ENCODE results near the gene ZEB2. TPM values are rescaled to one million over a fixed set of nuclear protein-coding genes. Genes with fewer than 3 reads are reported as not detected.
A peak's percentile ranks its signal among the peaks of the same experiment; 100 is the strongest.

ZEB2 gene
- total and polyA plus RNA-seq, 8 donors: 10.7 to 161 (median 43.1) TPM

DNA sequence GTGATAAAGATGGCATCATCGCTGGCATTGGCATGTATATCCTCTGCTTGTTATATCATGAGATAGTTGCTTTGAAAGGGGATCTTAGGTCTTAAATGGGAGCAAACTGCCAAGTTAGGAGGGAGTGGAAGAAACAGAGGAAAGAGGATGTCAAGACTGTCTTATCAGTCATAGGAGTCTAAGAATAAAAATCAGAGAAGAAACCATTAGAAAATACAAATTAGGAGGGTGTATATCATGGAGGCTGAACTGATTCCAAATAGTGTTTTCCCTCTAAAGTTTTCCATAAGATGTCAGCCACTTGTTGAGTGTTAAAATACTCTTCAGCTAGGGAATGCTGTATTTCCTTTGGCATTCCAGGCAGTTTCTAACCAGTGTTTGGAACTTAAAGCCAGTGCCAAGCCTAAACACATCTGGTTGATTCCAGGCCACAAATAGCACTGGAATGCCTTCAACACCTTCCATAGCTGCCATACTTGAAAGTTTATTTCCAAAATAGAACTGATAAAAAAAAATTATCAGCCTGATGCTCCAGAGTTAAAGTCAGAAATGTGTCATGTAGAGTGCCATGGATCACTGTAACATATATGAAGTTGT, 129.4 kb downstream of the ZEB2 start:
- TF ChIP-seq POLR2AphosphoS5 (IDR thresholded peaks at IDR 0.05) (no peak), POLR2A (IDR thresholded peaks at IDR 0.05) (no peak), EP300 (IDR thresholded peaks at IDR 0.05) (no peak)
- TF ChIP-seq, protein P1, sequence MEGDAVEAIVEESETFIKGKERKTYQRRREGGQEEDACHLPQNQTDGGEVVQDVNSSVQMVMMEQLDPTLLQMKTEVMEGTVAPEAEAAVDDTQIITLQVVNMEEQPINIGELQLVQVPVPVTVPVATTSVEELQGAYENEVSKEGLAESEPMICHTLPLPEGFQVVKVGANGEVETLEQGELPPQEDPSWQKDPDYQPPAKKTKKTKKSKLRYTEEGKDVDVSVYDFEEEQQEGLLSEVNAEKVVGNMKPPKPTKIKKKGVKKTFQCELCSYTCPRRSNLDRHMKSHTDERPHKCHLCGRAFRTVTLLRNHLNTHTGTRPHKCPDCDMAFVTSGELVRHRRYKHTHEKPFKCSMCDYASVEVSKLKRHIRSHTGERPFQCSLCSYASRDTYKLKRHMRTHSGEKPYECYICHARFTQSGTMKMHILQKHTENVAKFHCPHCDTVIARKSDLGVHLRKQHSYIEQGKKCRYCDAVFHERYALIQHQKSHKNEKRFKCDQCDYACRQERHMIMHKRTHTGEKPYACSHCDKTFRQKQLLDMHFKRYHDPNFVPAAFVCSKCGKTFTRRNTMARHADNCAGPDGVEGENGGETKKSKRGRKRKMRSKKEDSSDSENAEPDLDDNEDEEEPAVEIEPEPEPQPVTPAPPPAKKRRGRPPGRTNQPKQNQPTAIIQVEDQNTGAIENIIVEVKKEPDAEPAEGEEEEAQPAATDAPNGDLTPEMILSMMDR (IDR thresholded peaks at IDR 0.05): no peak
- WGBS, 5 donors: 92 to 100% (median 98%) methylated on average over 1 of the region's 1 CpG
- H3K9me3 ChIP-seq: no peaks in the 10 kb centered on the region
- no peak for DNase-seq
- H3K27me3 ChIP-seq: no peaks in the 10 kb centered on the region
- no peak overlapping the region for H3K4me3 ChIP-seq
- peaks cover 0 to 43% (median 13%) of the 10 kb centered on the region in 4 donors for H3K36me3 ChIP-seq
- H3K27ac ChIP-seq: peak overlapping the region in 1 of 5 donors; percentile 44
- peaks cover 0 to 10% (median 2%) of the 10 kb centered on the region in 4 donors for H3K4me1 ChIP-seq
- intact Hi-C loops (cut with DNase I; ENCODE audit: low total_unique reads): no loop called here

DNA sequence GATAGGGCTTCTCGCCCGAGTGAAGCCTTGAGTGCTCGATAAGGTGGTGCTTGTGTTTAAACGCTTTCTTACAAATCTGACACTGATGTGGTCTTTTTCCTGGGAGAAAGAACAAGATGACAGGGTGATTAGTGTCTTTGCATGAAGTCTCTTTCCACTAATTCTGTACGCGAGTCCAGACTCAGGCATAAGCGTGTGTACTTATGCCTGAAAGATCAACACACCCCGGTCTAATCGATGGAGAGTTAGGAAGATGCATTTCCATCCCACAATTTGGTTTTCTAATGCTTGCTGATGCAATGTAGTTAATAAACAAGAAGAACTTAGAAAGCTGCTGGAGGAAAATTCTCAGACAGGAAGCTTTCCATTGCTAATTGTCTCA, 130.0 kb downstream of the ZEB2 start:
- intact Hi-C loops (cut with DNase I; ENCODE audit: low total_unique reads): no loop called here
- 28 to 59% (median 43%) methylated on average over 9 of the region's 9 CpGs for WGBS, 5 donors
- TF ChIP-seq, protein P1 (IDR thresholded peaks at IDR 0.05): no peak
- TF ChIP-seq EP300 (IDR thresholded peaks at IDR 0.05) (no peak), POLR2AphosphoS5 (IDR thresholded peaks at IDR 0.05) (no peak), POLR2A (IDR thresholded peaks at IDR 0.05) (no peak)
- Histone ChIP-seq H3K4me1 (peaks cover 0 to 10% (median 2%) of the 10 kb centered on the region in 4 donors), H3K27me3 (no peaks in the 10 kb centered on the region), H3K9me3 (no peaks in the 10 kb centered on the region), H3K4me3 (peak overlapping the region; percentile 42 to 54 (median 46)), H3K36me3 (peaks cover 0 to 37% (median 10%) of the 10 kb centered on the region in 4 donors), H3K27ac (peak overlapping the region in 4 of 5 donors; percentile 25 to 45 (median 40))
- no peak for DNase-seq

DNA sequence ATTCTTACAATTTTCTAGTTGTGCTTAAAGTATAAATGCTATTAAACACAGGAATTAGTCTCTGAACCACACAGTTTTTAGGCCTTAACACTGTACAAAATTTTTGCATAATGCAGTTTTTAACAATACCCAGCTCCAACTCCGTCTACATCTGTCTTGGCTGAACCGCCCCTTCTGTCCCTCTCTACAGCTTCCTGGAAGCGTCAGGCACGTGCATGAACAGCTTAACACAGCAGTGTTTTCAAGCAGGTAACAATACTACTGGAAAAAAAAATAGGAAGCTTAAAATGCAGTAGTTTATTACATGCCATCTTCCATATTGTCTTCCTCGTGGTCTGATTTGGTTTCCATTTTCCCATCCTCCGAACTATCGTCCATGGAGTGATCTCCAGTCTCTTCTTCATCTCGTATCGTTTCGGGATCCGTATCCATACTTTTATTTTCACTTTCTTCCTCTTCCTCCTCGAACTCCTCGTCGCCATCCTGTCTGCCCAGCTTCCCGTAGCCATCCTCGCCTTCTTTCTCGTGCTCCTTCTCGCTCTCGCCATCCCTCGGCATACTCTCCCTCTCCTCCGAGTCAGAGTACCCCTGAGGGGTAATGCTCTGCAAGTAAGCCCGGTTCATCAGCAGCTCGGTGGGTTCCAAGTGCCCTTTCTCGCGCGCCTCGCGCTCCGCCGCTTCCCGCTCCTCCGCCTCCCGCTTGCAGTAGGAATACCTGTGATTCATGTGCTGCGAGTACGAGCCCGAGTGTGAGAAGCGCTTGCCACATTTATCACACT, 130.6 kb downstream of the ZEB2 start:
- TF ChIP-seq POLR2AphosphoS5 (IDR thresholded peaks at IDR 0.05): no peak
- TF ChIP-seq EP300 (IDR thresholded peaks at IDR 0.05): no peak
- TF ChIP-seq, protein P1 (IDR thresholded peaks at IDR 0.05): no peak
- TF ChIP-seq POLR2A (IDR thresholded peaks at IDR 0.05): no peak
- intact Hi-C loops (cut with DNase I; ENCODE audit: low total_unique reads): no loop called here
- Histone ChIP-seq H3K4me3 (peak overlapping the region; percentile 42 to 54 (median 46)), H3K9me3 (no peaks in the 10 kb centered on the region), H3K27ac (peak overlapping the region in 4 of 5 donors; percentile 25 to 45 (median 40)), H3K36me3 (peaks cover 0 to 32% (median 8%) of the 10 kb centered on the region in 4 donors), H3K4me1 (peaks cover 0 to 10% (median 2%) of the 10 kb centered on the region in 4 donors), H3K27me3 (no peaks in the 10 kb centered on the region)
- peak; percentile 36 to 51 for DNase-seq
- WGBS, 5 donors: 33 to 53% (median 44%) methylated on average over 36 to 37 of the region's 37 CpGs

DNA sequence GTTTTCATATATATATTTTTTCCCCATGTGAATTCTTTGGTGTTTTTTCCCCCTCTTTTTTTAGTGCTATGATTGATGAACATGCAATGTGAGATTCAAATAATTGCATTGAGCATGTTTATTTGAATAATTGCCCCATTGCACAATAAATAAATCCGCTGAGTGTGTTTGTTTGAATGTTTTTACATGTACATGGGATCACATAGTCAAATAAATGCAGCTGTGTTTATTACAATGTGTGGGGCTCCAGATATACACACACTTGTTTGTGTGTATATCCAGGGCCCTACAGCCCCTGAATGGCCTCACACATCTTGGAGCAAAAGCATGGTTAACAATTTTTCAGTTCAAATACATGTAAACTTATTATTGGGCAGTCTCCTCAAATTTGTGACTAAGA, 134.5 kb downstream of the ZEB2 start:
- no peak overlapping the region for H3K27ac ChIP-seq
- no peak overlapping the region for H3K4me3 ChIP-seq
- peaks cover 0 to 19% (median 2%) of the 10 kb centered on the region in 4 donors for H3K4me1 ChIP-seq
- H3K36me3 ChIP-seq: peaks cover 0 to 16% (median 6%) of the 10 kb centered on the region in 4 donors
- H3K27me3 ChIP-seq: no peaks in the 10 kb centered on the region
- no peak for DNase-seq
- H3K9me3 ChIP-seq: no peaks in the 10 kb centered on the region
- WGBS, 5 donors: 60 to 84% (median 68%) methylated on average over 1 of the region's 1 CpG
- intact Hi-C loops (cut with DNase I; ENCODE audit: low total_unique reads): no loop called here
- TF ChIP-seq, protein P1 (IDR thresholded peaks at IDR 0.05): no peak
- TF ChIP-seq POLR2A (IDR thresholded peaks at IDR 0.05) (no peak), POLR2AphosphoS5 (IDR thresholded peaks at IDR 0.05) (no peak), EP300 (IDR thresholded peaks at IDR 0.05) (no peak)

Measured in stomach (tissue), 9 donors.